ENCODE results near the gene SP3. TPM values are rescaled to one million over a fixed set of nuclear protein-coding genes. Genes with fewer than 3 reads are reported as not detected.

Gene SP3
- total RNA-seq, 4 donors from 2014 or later: 78.7 to 102 (median 92.2) TPM

DNA sequence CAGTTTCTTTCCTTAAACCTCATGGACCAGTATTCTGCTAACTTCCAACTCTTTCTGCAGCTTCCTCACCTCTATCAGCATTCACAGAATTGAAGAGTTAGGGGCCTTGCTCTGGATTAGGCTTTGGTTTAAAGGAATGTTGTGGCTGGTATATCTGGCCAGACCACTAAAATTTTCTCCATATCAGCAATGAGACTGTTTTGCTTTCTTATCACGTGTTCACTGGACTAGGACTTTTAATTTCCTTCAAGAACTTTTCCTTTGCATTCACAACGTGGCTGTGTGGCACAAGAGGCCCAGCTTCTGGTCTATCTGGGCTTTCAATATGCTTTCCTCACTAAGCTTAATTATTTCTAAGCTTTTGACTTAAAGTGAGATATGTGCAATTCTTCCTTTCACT is 33.4 kb downstream of the SP3 start:
- Histone ChIP-seq H3K27me3 (no peaks in the 10 kb centered on the region), H3K9me3 (no peaks in the 10 kb centered on the region), H3K36me3 (peaks cover 0 to 8% (median 2%) of the 10 kb centered on the region in 4 donors), H3K4me1 (peaks cover 14 to 51% (median 40%) of the 10 kb centered on the region in 4 donors), H3K27ac (replicated peaks in 1 of 4) (no peak overlapping the region), H3K4me3 (no peak overlapping the region)
- no peak for DNase-seq (ENCODE audit: extremely low spot score)
- 95% methylated on average over 2 of the region's 2 CpGs for WGBS
- intact Hi-C loops (cut with DNase I): no loop called here
- TF ChIP-seq EP300 (IDR thresholded peaks at IDR 0.05): no peak
- no peak for TF ChIP-seq POLR2A (IDR thresholded peaks at IDR 0.05; ENCODE audit: low read depth)
- TF ChIP-seq POLR2AphosphoS5 (IDR thresholded peaks at IDR 0.05): no peak
- TF ChIP-seq, protein P1, sequence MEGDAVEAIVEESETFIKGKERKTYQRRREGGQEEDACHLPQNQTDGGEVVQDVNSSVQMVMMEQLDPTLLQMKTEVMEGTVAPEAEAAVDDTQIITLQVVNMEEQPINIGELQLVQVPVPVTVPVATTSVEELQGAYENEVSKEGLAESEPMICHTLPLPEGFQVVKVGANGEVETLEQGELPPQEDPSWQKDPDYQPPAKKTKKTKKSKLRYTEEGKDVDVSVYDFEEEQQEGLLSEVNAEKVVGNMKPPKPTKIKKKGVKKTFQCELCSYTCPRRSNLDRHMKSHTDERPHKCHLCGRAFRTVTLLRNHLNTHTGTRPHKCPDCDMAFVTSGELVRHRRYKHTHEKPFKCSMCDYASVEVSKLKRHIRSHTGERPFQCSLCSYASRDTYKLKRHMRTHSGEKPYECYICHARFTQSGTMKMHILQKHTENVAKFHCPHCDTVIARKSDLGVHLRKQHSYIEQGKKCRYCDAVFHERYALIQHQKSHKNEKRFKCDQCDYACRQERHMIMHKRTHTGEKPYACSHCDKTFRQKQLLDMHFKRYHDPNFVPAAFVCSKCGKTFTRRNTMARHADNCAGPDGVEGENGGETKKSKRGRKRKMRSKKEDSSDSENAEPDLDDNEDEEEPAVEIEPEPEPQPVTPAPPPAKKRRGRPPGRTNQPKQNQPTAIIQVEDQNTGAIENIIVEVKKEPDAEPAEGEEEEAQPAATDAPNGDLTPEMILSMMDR (IDR thresholded peaks at IDR 0.05): no peak

DNA sequence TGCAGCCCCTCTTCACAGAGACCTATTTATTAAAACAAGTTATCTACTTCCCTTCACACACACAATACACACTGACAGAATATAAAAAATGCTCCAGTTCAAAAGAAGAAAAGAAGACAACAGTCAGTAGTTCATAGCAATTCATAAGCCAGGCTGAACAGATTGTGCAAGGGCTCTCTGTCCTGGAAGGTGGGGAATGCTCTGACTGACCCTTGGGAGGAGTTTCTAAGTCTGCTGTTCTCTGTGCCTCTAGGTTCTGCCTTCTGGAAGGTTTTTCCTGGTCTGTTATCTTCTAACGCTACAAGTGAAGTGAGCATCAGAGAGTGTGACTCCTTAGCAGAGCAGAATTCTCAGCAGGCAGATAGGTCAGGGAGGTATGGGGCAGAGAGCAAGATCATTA is 35.7 kb downstream of the SP3 start:
- Histone ChIP-seq H3K27me3 (no peaks in the 10 kb centered on the region), H3K4me1 (peaks cover 0 to 45% (median 36%) of the 10 kb centered on the region in 4 donors), H3K4me3 (no peak overlapping the region), H3K36me3 (peaks cover 0 to 8% (median 2%) of the 10 kb centered on the region in 4 donors), H3K9me3 (no peaks in the 10 kb centered on the region), H3K27ac (replicated peaks in 1 of 4) (no peak overlapping the region)
- TF ChIP-seq POLR2AphosphoS5 (IDR thresholded peaks at IDR 0.05) (no peak), POLR2A (IDR thresholded peaks at IDR 0.05; ENCODE audit: low read depth) (no peak), EP300 (IDR thresholded peaks at IDR 0.05) (no peak)
- TF ChIP-seq, protein P1 (IDR thresholded peaks at IDR 0.05): no peak
- WGBS: 100% methylated on average over 1 of the region's 1 CpG
- intact Hi-C loops (cut with DNase I): no loop called here
- no peak for DNase-seq (ENCODE audit: extremely low spot score)

DNA sequence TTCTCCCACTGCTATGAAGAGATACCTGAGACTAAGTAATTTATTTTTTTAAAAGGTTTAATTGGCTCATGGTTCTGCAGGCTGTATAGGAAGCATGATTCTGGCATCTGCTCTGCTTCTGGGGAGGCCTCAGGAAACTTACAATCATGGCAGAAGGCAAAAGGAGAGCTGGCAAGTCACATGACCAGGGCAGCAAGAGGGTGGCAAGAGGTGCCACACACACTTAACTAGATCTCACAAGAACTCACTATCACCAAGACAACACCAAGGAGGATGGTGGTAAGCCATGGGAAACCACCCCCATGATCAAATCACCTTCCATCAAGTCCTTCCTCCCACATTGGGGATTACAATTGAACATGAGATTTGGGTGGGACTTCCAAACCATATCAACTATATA is 38.3 kb downstream of the SP3 start:
- peaks cover 6 to 62% (median 51%) of the 10 kb centered on the region in 4 donors for H3K4me1 ChIP-seq
- TF ChIP-seq POLR2AphosphoS5 (IDR thresholded peaks at IDR 0.05) (no peak), EP300 (IDR thresholded peaks at IDR 0.05) (no peak), POLR2A (IDR thresholded peaks at IDR 0.05; ENCODE audit: low read depth) (no peak)
- TF ChIP-seq, protein P1 (IDR thresholded peaks at IDR 0.05): no peak
- peaks cover 0 to 4% (median 0%) of the 10 kb centered on the region in 4 donors for H3K36me3 ChIP-seq
- no peak for DNase-seq (ENCODE audit: extremely low spot score)
- intact Hi-C loops (cut with DNase I): no loop called here
- no peaks in the 10 kb centered on the region for H3K9me3 ChIP-seq
- H3K27me3 ChIP-seq: no peaks in the 10 kb centered on the region
- no peak overlapping the region for H3K27ac ChIP-seq (replicated peaks in 1 of 4)
- no peak overlapping the region for H3K4me3 ChIP-seq

DNA sequence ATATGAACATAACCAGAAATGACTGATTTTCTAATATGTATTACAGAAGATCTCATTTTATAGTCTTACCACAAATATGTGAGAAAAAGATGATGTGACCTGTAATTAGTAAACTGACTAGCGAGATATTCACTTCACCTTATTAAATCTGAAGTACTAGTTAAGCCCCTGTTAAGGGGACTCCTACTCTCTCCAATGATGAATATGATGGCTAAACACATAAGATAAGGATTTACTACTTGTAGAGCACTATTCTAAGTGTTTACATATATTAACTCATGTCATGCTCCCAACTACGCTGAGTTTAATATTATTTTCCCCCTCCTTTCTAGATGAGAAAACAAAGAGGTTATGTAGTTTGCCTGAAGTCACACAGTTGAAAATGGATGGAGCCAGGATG is 40.9 kb downstream of the SP3 start:
- no peak overlapping the region for H3K27ac ChIP-seq (replicated peaks in 1 of 4)
- no peak for DNase-seq (ENCODE audit: extremely low spot score)
- no peak overlapping the region for H3K4me3 ChIP-seq
- H3K36me3 ChIP-seq: no peaks in the 10 kb centered on the region
- no peaks in the 10 kb centered on the region for H3K9me3 ChIP-seq
- TF ChIP-seq, protein P1 (IDR thresholded peaks at IDR 0.05): no peak
- TF ChIP-seq EP300 (IDR thresholded peaks at IDR 0.05) (no peak), POLR2AphosphoS5 (IDR thresholded peaks at IDR 0.05) (no peak), POLR2A (IDR thresholded peaks at IDR 0.05; ENCODE audit: low read depth) (no peak)
- intact Hi-C loops (cut with DNase I): no loop called here
- 90% methylated on average over 2 of the region's 2 CpGs for WGBS
- no peaks in the 10 kb centered on the region for H3K27me3 ChIP-seq
- peaks cover 6 to 62% (median 43%) of the 10 kb centered on the region in 4 donors for H3K4me1 ChIP-seq

DNA sequence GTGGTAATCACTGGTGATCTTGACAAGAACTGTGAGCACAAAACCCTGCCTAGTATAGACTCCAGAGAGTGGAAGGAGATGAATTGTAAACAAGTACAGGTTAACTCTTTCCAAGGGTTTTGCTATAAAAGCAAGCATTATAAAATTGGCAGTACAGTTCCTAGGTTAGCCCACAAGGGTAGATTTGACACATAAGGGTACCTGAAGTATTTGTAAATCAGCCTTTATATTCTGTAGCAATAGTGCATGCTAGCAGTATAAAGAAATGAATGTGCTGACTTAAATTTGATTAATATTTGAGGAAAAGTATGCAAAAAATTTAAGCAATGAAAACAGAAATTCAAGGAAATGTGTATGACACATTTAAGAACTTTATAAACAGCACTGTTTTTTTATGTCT is 42.4 kb downstream of the SP3 start:
- no peak for DNase-seq (ENCODE audit: extremely low spot score)
- Histone ChIP-seq H3K4me3 (no peak overlapping the region), H3K4me1 (peaks cover 6 to 62% (median 43%) of the 10 kb centered on the region in 4 donors), H3K36me3 (peaks cover 0 to 8% (median 2%) of the 10 kb centered on the region in 4 donors), H3K27me3 (no peaks in the 10 kb centered on the region), H3K9me3 (no peaks in the 10 kb centered on the region), H3K27ac (replicated peaks in 1 of 4) (no peak overlapping the region)
- TF ChIP-seq, protein P1 (IDR thresholded peaks at IDR 0.05): no peak
- TF ChIP-seq POLR2A (IDR thresholded peaks at IDR 0.05; ENCODE audit: low read depth): no peak
- no peak for TF ChIP-seq EP300 (IDR thresholded peaks at IDR 0.05)
- no peak for TF ChIP-seq POLR2AphosphoS5 (IDR thresholded peaks at IDR 0.05)
- intact Hi-C loops (cut with DNase I): no loop called here

Measured in esophagus muscularis mucosa (tissue), 4 donors.